ENCODE results near the gene CFAP251.

DNA sequence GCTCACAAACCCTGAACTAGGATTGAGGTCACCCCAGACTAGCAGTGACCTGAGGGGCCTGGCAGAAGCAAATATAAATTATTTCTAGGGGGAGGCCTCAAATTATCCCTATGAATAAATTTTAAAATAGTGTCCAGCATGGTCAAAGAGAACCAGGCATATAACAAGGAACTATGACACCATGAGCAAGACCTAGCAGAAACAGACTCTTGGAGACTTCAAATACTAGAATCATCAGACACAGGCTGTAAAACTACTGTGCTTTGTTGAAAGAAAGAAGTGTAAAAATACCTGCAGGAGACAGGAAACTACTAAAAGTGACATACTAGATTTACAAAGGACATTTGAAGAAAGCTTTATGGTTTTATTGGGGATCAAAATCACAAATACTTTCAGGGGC lies 100.1 kb downstream of the CFAP251 start:
- no peak for TF ChIP-seq EZH2 (IDR thresholded peaks at IDR 0.05; ENCODE audit: low read length)
- TF ChIP-seq, protein P1, sequence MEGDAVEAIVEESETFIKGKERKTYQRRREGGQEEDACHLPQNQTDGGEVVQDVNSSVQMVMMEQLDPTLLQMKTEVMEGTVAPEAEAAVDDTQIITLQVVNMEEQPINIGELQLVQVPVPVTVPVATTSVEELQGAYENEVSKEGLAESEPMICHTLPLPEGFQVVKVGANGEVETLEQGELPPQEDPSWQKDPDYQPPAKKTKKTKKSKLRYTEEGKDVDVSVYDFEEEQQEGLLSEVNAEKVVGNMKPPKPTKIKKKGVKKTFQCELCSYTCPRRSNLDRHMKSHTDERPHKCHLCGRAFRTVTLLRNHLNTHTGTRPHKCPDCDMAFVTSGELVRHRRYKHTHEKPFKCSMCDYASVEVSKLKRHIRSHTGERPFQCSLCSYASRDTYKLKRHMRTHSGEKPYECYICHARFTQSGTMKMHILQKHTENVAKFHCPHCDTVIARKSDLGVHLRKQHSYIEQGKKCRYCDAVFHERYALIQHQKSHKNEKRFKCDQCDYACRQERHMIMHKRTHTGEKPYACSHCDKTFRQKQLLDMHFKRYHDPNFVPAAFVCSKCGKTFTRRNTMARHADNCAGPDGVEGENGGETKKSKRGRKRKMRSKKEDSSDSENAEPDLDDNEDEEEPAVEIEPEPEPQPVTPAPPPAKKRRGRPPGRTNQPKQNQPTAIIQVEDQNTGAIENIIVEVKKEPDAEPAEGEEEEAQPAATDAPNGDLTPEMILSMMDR (optimal IDR thresholded peaks at IDR 0.05 in 1 of 3, IDR thresholded peaks at IDR 0.05 in 1 of 3, conservative IDR thresholded peaks at IDR 0.05 in 1 of 3; ENCODE audit: extremely low read depth in 1 of 3, insufficient read depth in 2 of 3, low read length in 3 of 3) = no peak
